ENCODE results near the gene KRT76.

GRCh38 chr12:52784909-52785308, 7.8 kb upstream of the KRT76 start:
- TF ChIP-seq, protein P1, sequence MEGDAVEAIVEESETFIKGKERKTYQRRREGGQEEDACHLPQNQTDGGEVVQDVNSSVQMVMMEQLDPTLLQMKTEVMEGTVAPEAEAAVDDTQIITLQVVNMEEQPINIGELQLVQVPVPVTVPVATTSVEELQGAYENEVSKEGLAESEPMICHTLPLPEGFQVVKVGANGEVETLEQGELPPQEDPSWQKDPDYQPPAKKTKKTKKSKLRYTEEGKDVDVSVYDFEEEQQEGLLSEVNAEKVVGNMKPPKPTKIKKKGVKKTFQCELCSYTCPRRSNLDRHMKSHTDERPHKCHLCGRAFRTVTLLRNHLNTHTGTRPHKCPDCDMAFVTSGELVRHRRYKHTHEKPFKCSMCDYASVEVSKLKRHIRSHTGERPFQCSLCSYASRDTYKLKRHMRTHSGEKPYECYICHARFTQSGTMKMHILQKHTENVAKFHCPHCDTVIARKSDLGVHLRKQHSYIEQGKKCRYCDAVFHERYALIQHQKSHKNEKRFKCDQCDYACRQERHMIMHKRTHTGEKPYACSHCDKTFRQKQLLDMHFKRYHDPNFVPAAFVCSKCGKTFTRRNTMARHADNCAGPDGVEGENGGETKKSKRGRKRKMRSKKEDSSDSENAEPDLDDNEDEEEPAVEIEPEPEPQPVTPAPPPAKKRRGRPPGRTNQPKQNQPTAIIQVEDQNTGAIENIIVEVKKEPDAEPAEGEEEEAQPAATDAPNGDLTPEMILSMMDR (IDR thresholded peaks at IDR 0.05 in 4 of 5, conservative IDR thresholded peaks at IDR 0.05 in 1 of 5) = no peak
- TF ChIP-seq POLR2A (IDR thresholded peaks at IDR 0.05) = no peak

Measured in gastrocnemius medialis (tissue), 4 donors.